GM23338 (cell line): ENCODE results near the gene TMEM178A. TPM values are rescaled to one million over a fixed set of nuclear protein-coding genes. Genes with fewer than 3 reads are reported as not detected.

ENCODE experiments used
- ATAC-seq: fragments of 200-7000 bp; cut with Tn5 transposase; 3 replicates; pipeline ENCODE4 v1.9.1; 2020
- DNase-seq: peaks from one replicate; pipeline ENCODE4 v3.0.0-alpha.2; 2015; ENCODE audit warnings: low spot score
- H2AFZ ChIP-seq: fragments of 200-600 bp; sonication (generic); 2 replicates; pipeline ENCODE4 v1.8.0; 2016; ENCODE audit warnings: antibody characterized with exemption, mild to moderate bottlenecking, moderate library complexity
- H3F3A ChIP-seq: fragments of 200-600 bp; sonication (generic); replicated peaks from 2 replicates; pipeline ENCODE4 v1.8.0; 2017; ENCODE audit warnings: antibody characterized with exemption, mixed run types, low read depth
- H3K27ac ChIP-seq: fragments of 200-600 bp; sonication (generic); 2 replicates; pipeline ENCODE4 v1.6.1; 2016; ENCODE audit warnings: low read depth
- H3K27me3 ChIP-seq: fragments of 200-600 bp; sonication (generic); 2 replicates; pipeline ENCODE4 v1.8.0; 2016; ENCODE audit warnings: mild to moderate bottlenecking, mixed run types, moderate library complexity; ENCODE audit not compliant: insufficient read depth
- H3K36me3 ChIP-seq: fragments of 200-600 bp; sonication (generic); 2 replicates; pipeline ENCODE4 v1.8.0; 2016; ENCODE audit warnings: mild to moderate bottlenecking; ENCODE audit not compliant: insufficient read depth
- H3K4me1 ChIP-seq: fragments of 200-600 bp; sonication (generic); 2 replicates; pipeline ENCODE4 v1.8.0; 2016; ENCODE audit warnings: mild to moderate bottlenecking, moderate library complexity; ENCODE audit not compliant: insufficient read depth
- H3K4me2 ChIP-seq: fragments of 200-600 bp; sonication (generic); 2 replicates; pipeline ENCODE4 v1.7.1; 2017; ENCODE audit warnings: mixed run types
- H3K4me3 ChIP-seq: fragments of 200-600 bp; sonication (generic); 2 replicates; pipeline ENCODE4 v1.6.1; 2016; ENCODE audit warnings: mixed run types
- H3K79me2 ChIP-seq: fragments of 200-600 bp; sonication (generic); replicated peaks from 2 replicates; pipeline ENCODE4 v1.8.0; 2017; ENCODE audit warnings: mild to moderate bottlenecking; ENCODE audit not compliant: insufficient read depth
- H3K9me2 ChIP-seq: fragments of 200-600 bp; sonication (generic); 2 replicates; pipeline ENCODE4 v1.8.0; 2017; ENCODE audit not compliant: insufficient read depth
- H4K20me1 ChIP-seq: fragments of 200-600 bp; sonication (generic); replicated peaks from 2 replicates; pipeline ENCODE4 v1.8.0; 2017; ENCODE audit warnings: mild to moderate bottlenecking; ENCODE audit not compliant: insufficient read depth
- H3K27ac Mint-ChIP-seq: 2 replicates; pipeline ENCODE4 v1.8.0; 2020; ENCODE audit warnings: inconsistent platforms, mild to moderate bottlenecking, moderate library complexity, mixed read lengths
- H3K27me3 Mint-ChIP-seq: 3 replicates; pipeline ENCODE4 v1.8.0; 2022; ENCODE audit warnings: low read depth, mild to moderate bottlenecking, moderate library complexity, mixed read lengths, inconsistent platforms; ENCODE audit not compliant: insufficient read depth, poor library complexity
- H3K36me3 Mint-ChIP-seq: 3 replicates; pipeline ENCODE4 v1.8.0; 2021; ENCODE audit warnings: low read depth, mild to moderate bottlenecking, inconsistent platforms, moderate library complexity, mixed read lengths
- H3K4me1 Mint-ChIP-seq: 3 replicates; pipeline ENCODE4 v1.8.0; 2020; ENCODE audit warnings: mild to moderate bottlenecking, inconsistent platforms, mixed read lengths
- H3K4me3 Mint-ChIP-seq: 3 replicates; pipeline ENCODE4 v1.8.0; 2021; ENCODE audit warnings: moderate library complexity, mild to moderate bottlenecking, inconsistent platforms, mixed read lengths
- H3K9me3 Mint-ChIP-seq: 3 replicates; pipeline ENCODE4 v1.8.0; 2020; ENCODE audit warnings: moderate library complexity, mild to moderate bottlenecking, inconsistent platforms, mixed read lengths
- CREB1 ChIP-seq: fragments of 250-450 bp; sonication (Bioruptor Pico); IDR thresholded peaks from 2 replicates; pipeline ENCODE4 v1.5.0; 2020; ENCODE audit warnings: low read depth, mild to moderate bottlenecking, moderate library complexity
- CTCF ChIP-seq, 2 experiments: fragments of 200-600 bp in 1 of 2; sonication (generic) in 1 of 2; conservative IDR thresholded peaks; 2 replicates each; pipeline versions ENCODE4 v1.5.1 to v1.6.1; 2016 to 2017; ENCODE audit warnings: antibody characterized with exemption in 2 of 2, low read depth in 2 of 2, mild to moderate bottlenecking in 2 of 2, moderate library complexity in 1 of 2
- ETS1 ChIP-seq: IDR thresholded peaks from 2 replicates; pipeline ENCODE4 v1.6.1; 2016; ENCODE audit warnings: antibody characterized with exemption
- EZH2 ChIP-seq: fragments of 200-600 bp; sonication (generic); IDR thresholded peaks from one replicate; pipeline ENCODE4 v1.8.0; 2017; ENCODE audit warnings: antibody characterized with exemption, mild to moderate bottlenecking, low read depth; ENCODE audit not compliant: unreplicated experiment
- EZH2phosphoT487 ChIP-seq: fragments of 200-600 bp; sonication (generic); IDR thresholded peaks from one replicate; pipeline ENCODE4 v1.8.1; 2018; ENCODE audit warnings: antibody characterized with exemption; ENCODE audit not compliant: unreplicated experiment
- JUNB ChIP-seq: IDR thresholded peaks from one replicate; pipeline ENCODE4 v1.6.1; 2016; ENCODE audit warnings: antibody characterized with exemption; ENCODE audit not compliant: unreplicated experiment
- NANOG ChIP-seq: IDR thresholded peaks from 2 replicates; pipeline ENCODE4 v1.6.1; 2016; ENCODE audit warnings: antibody characterized with exemption, borderline replicate concordance
- POLR2AphosphoS5 ChIP-seq: IDR thresholded peaks from 2 replicates; pipeline ENCODE4 v1.6.1; 2016; ENCODE audit warnings: antibody characterized with exemption, low read depth
- STAT1 ChIP-seq: IDR thresholded peaks from one replicate; pipeline ENCODE4 v1.6.1; 2016; ENCODE audit warnings: antibody characterized with exemption; ENCODE audit not compliant: unreplicated experiment
- ZNF462 ChIP-seq: fragments of 250-450 bp; sonication (Bioruptor Pico); IDR thresholded peaks from 2 replicates; pipeline ENCODE4 v1.5.0; 2020; ENCODE audit warnings: mild to moderate bottlenecking, moderate library complexity
- polyA plus RNA-seq: library from polyadenylated mRNA; unstranded; fragments of >200 nt; fragmentation: Nextera tagmentation; extraction: Ambion mirVana; gene quantifications from 2 replicates; pipeline ENCODE4 v1.2.1, GENCODE V29; 2016
- total RNA-seq: library from RNA; depleted of rRNA; stranded (reverse); fragments of >200 nt; shearing (Covaris generic); gene quantifications from 2 replicates; pipeline ENCODE4 v1.2.3, GENCODE V29; 2014

TMEM178A gene
- total and polyA plus RNA-seq, 2 experiments from 2014 or later, result 10.3 to 12.3 TPM

- H3K36me3 ChIP-seq, result no peaks in the 10 kb centered on the region
- H4K20me1 ChIP-seq, result no peaks in the 10 kb centered on the region
- no peak overlapping the region for H2AFZ ChIP-seq
- H3K36me3 Mint-ChIP-seq, result 0 out of 3 replicates have a peak, but pooled peaks cover 3% of the 10 kb centered on the region
- H3K27me3 Mint-ChIP-seq, result peaks cover 2% of the 10 kb centered on the region
- H3K9me3 Mint-ChIP-seq, result peaks cover 6% of the 10 kb centered on the region; the same call in 2 of the 3 replicates
- TF ChIP-seq ETS1, result no peak
- no peak for TF ChIP-seq EZH2
- TF ChIP-seq NANOG, result no peak
- TF ChIP-seq POLR2AphosphoS5, result no peak
- H3F3A ChIP-seq, result no peaks in the 10 kb centered on the region; the same call in 1 of the 2 replicates
- H3K27me3 ChIP-seq, result no peaks in the 10 kb centered on the region
- no peak overlapping the region for H3K27ac ChIP-seq
- no peaks in the 10 kb centered on the region for H3K79me2 ChIP-seq
- DNase-seq (no peak), ATAC-seq (no peak)
- no peak overlapping the region for H3K27ac Mint-ChIP-seq
- no peak overlapping the region for H3K4me3 ChIP-seq
- no peak overlapping the region for H3K4me3 Mint-ChIP-seq
- peaks cover 6% of the 10 kb centered on the region for H3K4me1 Mint-ChIP-seq
- H3K9me2 ChIP-seq, result 0 out of 2 replicates have a peak, but pooled peaks cover 6% of the 10 kb centered on the region
- H3K4me2 ChIP-seq, result no peak overlapping the region
- H3K4me1 ChIP-seq, result 0 out of 2 replicates have a peak, but pooled peaks cover 13% of the 10 kb centered on the region
Measured at GRCh38 chr2:39622860-39623259, 42.9 kb upstream of the TMEM178A start.

GRCh38 chr2:39623917-39624316, 41.8 kb upstream of the TMEM178A start:
- Mint-ChIP-seq H3K27me3 (peaks cover 2% of the 10 kb centered on the region), H3K4me1 (peaks cover 6% of the 10 kb centered on the region), H3K9me3 (peaks cover 6% of the 10 kb centered on the region; the same call in 2 of the 3 replicates), H3K27ac (no peak overlapping the region), H3K4me3 (no peak overlapping the region), H3K36me3 (0 out of 3 replicates have a peak, but pooled peaks cover 3% of the 10 kb centered on the region)
- 0 out of 2 replicates have a peak overlapping the region, but pooled peaks have one; percentile 32 for H2AFZ ChIP-seq
- H3K27ac ChIP-seq, result no peak overlapping the region
- DNase-seq, result no peak
- H3K9me2 ChIP-seq, result 0 out of 2 replicates have a peak, but pooled peaks cover 6% of the 10 kb centered on the region
- no peak for ATAC-seq
- H4K20me1 ChIP-seq, result no peaks in the 10 kb centered on the region
- no peaks in the 10 kb centered on the region; the same call in 1 of the 2 replicates for H3F3A ChIP-seq
- 0 out of 2 replicates have a peak, but pooled peaks cover 13% of the 10 kb centered on the region for H3K4me1 ChIP-seq
- no peak overlapping the region for H3K4me2 ChIP-seq
- H3K36me3 ChIP-seq, result no peaks in the 10 kb centered on the region
- H3K27me3 ChIP-seq, result no peaks in the 10 kb centered on the region
- no peak overlapping the region for H3K4me3 ChIP-seq
- H3K79me2 ChIP-seq, result no peaks in the 10 kb centered on the region
- TF ChIP-seq CREB1 (CRISPR knock-in tag), result no peak
- TF ChIP-seq ZNF462 (CRISPR knock-in tag), result no peak
- TF ChIP-seq STAT1, result no peak
- no peak for TF ChIP-seq NANOG
- TF ChIP-seq EZH2, result no peak
- no peak for TF ChIP-seq JUNB
- TF ChIP-seq CTCF (conservative IDR thresholded peaks at IDR 0.05; ENCODE audit: low read depth in 2 of 2), result no peak
- TF ChIP-seq EZH2phosphoT487, result no peak
